ENCODE measurements around the gene GGA1.

DNA sequence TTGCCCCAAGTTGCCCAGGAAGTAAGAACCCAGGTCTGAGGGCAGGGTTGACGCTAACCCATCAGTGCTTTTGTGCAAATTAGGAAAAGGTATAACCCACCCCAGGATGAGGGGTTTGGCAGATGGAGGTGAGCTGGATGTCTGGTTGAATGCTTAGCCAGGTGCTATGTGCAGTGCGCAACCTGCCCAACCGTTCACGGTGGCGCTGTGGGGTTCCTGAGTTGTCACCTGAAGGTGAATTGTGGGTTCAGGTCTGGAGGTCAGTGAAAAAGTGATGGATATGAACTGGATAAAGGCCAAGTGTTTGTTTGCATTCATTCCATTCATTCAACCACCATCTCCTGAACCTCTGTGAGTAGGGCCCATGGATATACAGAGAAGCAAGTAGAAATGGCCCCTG lies 14.4 kb upstream of the GGA1 start:
- TF ChIP-seq, protein P1, sequence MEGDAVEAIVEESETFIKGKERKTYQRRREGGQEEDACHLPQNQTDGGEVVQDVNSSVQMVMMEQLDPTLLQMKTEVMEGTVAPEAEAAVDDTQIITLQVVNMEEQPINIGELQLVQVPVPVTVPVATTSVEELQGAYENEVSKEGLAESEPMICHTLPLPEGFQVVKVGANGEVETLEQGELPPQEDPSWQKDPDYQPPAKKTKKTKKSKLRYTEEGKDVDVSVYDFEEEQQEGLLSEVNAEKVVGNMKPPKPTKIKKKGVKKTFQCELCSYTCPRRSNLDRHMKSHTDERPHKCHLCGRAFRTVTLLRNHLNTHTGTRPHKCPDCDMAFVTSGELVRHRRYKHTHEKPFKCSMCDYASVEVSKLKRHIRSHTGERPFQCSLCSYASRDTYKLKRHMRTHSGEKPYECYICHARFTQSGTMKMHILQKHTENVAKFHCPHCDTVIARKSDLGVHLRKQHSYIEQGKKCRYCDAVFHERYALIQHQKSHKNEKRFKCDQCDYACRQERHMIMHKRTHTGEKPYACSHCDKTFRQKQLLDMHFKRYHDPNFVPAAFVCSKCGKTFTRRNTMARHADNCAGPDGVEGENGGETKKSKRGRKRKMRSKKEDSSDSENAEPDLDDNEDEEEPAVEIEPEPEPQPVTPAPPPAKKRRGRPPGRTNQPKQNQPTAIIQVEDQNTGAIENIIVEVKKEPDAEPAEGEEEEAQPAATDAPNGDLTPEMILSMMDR (IDR thresholded peaks at IDR 0.05), result no peak
- TF ChIP-seq POLR2A (IDR thresholded peaks at IDR 0.05), result no peak
